NCI-H2107 treated with DMSO at 0.1 percent for 48 hours (cell line): ENCODE measurements around the gene DCAF8.

Experiments used
- DNase-seq: peaks from one replicate; lab custom pipeline; 2025; ENCODE audit not compliant: unreplicated experiment; lab: John Stamatoyannopoulos, UW

DCAF8 gene

GRCh38 chr1:160264795-160265307, 2.5 kb upstream of the DCAF8 start:
- no peak for DNase-seq

GRCh38 chr1:160261556-160261892, 825 bp downstream of the DCAF8 start:
- DNase-seq: peak; percentile 95

- peak; percentile 62 for DNase-seq
These were observed 1.7 kb downstream of the DCAF8 start for GRCh38 chr1:160260406-160261382.

DNA sequence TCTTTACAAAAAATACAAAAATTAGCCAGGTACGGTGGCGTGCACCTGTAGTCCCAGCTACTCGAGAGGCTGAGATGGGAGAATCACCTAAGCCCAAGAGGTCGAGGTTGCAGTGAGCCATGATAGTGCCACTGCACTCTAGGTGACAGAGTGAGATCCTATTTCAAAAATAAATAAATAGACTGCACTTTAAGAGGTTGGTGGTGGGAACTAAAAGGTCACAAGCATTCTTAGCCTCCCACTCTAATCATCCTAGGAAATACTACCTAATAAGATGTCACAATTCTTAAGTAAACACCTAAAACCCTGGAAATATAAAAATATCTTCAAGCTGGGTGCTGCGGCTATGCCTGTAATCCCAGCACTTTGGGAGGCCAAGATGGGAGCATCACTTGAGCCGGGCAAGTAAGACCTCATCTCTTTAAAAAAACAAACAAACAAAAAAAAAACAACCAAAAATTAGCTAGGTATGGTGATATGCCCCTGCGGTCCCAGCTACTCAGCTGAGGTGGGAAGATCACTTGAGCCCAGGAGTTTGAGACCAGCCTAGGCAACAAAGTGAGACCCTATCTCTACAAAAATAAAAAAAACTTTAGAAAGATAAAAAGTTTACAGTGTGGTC, 4.1 kb downstream of the DCAF8 start:
- DNase-seq: no peak

- DNase-seq: no peak
These were observed 4.8 kb downstream of the DCAF8 start for GRCh38 chr1:160257411-160258015.

DNA sequence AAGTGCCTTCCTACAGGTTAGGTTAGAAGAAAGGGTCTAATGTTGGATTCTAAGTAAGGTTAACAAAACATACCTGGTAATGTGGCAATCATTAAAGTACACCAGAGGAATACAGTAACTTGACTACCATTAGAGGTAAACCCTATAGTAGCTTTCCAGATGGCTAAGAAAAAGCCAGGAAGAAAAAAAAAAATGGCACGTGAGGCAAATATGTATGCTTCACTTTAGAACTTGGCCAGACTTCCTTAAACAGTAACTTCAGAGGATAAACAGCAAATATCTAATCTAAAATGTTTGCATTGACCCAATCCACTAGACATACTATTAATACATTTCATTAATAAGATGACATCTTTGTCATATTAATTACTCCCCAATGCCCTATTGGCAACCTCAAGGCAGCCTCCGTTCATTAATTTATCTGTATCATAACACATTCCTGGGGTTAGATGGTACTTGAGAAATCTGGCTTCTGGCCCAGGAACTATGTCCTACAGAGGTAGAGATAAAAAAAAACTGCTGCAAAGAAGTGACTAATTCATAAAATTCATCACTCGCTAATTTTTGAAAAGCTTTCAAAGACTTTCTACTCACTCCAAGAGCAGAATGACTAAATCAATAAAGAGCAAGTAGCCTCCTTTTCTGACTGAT, 5.8 kb downstream of the DCAF8 start:
- no peak for DNase-seq

- DNase-seq: no peak
These were observed 6.5 kb downstream of the DCAF8 start for GRCh38 chr1:160255781-160256300.

DNA sequence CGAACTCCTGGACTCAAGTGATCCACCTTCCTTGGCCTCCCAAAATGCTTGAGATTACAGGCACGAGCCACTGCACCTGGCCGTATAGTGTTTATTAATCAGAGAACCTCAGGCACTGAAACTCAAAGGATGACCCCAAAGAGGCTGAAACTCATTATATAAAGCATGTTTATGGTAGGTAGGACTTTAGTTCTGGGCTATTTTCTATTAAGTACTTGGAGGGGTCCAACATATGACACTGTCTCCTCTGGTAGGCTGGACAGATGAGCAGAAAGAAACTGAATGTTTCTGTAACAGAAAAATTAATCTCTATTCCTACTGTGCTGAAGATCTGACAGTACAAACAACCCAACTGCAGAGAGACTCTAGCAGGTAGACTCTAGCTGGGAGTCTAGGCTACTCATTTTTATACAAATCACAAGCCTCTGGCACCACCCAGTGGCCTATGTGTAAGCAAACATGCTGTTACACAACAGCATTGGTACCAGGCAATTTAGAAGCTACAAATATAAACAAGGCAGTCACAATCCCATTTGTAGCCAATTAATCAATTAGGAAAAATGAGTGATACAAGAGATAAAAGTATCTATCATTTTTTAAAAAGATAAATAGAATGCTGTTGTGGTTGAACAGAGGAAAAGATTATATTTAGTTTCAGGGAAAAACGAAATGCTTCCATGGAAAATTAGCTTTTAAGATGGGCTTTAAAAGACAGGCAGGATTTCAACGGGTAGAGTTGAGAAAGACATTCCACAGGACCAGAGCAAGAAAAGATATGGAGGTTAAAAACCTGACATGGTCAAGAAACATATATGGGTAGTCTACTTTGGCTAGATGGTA, 10.4 kb downstream of the DCAF8 start:
- peak; percentile 59 for DNase-seq

- DNase-seq: no peak
These were observed 11.3 kb downstream of the DCAF8 start for GRCh38 chr1:160251011-160251410.

- DNase-seq: no peak
These were observed 15.3 kb downstream of the DCAF8 start for GRCh38 chr1:160247053-160247452.

DNA sequence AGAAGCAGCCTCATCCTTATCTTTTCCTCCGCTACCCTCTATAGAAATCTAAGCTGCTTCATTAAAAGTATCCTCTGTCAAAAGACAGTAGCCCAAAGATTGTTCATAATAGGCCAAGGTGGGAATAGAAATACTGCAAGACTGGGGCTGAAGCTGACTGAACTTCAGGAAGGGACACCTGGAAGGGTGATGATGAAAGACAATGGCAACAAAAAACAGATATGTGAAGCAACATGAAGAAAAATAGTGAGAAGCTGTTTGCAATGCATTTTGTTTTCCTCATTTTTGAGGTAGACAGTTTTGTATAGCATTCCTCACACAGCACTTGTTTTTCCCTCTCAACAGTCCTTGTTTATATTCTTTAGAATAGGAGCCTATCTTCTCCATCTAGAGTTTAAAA, 16.9 kb downstream of the DCAF8 start:
- no peak for DNase-seq

- no peak for DNase-seq
These were observed 18.1 kb downstream of the DCAF8 start for GRCh38 chr1:160244209-160244608.

- no peak for DNase-seq
These were observed 18.6 kb downstream of the DCAF8 start for GRCh38 chr1:160243767-160244166.

DNA sequence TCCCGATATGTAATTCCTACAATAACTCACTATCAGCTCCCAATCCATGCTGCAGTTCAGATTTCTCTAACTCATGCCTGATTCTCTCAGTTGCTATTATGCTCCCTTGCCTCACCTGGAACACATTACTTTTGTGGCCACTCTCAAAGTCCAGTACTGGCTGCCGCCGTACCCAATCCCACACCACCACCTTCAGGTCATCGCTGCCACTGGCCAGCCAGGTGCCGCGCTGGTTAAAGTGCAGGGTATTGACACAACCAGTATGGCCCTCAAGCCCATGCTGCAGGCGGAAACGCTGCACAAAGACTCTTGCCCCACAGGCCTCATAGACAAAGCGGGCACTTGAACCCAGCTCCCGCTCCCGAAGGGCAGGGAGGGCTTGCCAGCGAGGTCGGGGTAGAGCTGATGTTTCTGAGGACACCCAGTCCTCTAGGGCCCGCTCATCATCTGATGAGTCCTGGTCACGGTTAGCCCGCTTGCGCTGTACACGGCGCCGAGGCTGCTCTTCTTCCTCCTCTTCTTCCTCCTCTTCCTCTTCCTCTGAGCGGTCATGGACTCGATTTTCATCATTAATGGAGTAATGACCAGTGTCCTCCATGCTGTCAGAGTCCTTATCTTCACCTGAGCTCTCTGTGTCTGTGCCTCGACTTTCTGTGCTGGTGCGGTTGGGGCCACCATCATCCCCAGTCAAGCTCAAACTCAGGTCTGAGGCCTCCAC, 22.6 kb downstream of the DCAF8 start:
- DNase-seq: no peak

- DNase-seq: no peak
These were observed 23.9 kb downstream of the DCAF8 start for GRCh38 chr1:160238408-160238807.

- no peak for DNase-seq
These were observed 24.8 kb downstream of the DCAF8 start for GRCh38 chr1:160237558-160237957.

DNA sequence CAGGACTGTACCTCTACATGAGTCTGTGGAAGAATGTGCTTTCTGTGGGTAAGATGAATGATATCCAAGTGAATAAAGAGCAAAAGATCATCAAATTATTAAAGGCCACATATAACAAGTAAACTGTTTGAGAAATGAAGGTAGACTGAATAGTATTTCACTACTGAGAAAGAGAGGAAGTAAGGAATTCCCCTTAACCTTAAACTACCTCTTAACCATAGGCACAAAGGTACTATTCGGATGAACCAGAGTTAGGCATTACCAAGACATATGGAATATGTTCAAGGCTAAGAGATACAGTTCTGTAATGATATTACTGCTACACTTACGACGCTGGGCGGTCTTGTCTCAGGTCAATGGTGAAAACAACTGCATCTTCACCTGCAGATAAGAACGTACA, 25.5 kb downstream of the DCAF8 start:
- no peak for DNase-seq

- DNase-seq: no peak
These were observed 29.4 kb downstream of the DCAF8 start for GRCh38 chr1:160232911-160233310.

DNA sequence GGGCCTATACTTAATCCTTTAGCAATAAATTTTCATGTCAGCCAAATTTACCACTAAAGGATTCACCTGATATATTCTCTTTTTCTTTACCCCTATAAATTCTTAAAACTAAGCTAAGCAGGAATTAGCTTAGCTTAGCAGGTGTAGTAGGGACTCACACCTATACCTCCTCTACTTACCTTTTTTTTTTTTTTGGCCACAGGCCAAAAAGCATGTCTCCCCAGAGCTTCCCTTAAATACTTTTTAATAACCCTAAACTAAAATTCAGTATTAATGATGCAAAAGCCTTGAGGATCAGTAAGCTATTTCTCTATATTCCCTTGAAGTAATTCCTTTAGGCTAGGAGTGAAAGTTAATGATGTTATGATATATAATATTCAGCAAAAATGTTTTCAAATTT, 33.9 kb downstream of the DCAF8 start:
- no peak for DNase-seq

GRCh38 chr1:160227561-160227960, 34.8 kb downstream of the DCAF8 start:
- no peak for DNase-seq
